ENCODE measurements around the gene VWCE.
"Not testable (repeated sequence)": the region's sequence is repeated elsewhere in the genome, so short reads cannot be mapped to it uniquely, and the experiment has no call there.

DNA sequence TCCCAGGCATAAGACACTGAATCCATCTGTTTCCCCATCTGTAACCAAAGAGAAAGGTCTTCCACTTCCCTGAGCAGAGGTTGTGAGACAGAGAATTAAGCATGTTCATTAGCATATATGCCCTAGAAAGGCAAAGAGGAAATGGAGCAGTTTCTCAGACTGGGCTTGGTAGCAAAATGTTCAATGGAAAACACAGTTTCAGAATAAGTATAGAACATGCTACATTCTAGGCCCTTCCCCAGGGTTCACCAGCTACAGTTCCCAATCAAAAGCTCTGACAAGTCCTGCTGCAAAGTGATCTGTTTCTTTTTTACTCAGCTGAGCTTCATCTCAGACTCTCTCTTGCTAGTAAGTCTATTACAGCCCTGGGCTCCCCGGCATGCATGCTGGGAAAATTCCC lies 42.8 kb downstream of the VWCE start:
- TF ChIP-seq POLR2AphosphoS5 (IDR thresholded peaks at IDR 0.05); POLR2A (IDR thresholded peaks at IDR 0.05; ENCODE audit: low read depth); CTCF (IDR thresholded peaks at IDR 0.05): not testable (repeated sequence)

Measured in esophagus muscularis mucosa (tissue), 3 donors.